Limb (tissue), 2 donors: ENCODE measurements around the gene HELLS.
A peak's percentile ranks its signal among the peaks of the same experiment; 100 is the strongest.
"Not testable (repeated sequence)": the region's sequence is repeated elsewhere in the genome, so short reads cannot be mapped to it uniquely, and the experiment has no call there.

Source experiments
- DNase-seq, 2 donors: peaks; one replicate each; pipeline ENCODE4 v3.0.0-alpha.2; 2016; ENCODE audit errors: extremely low spot score in 2 of 2

HELLS gene

GRCh38 chr10:94545391-94546048, at the start of gene HELLS:
HELLS (plus strand) TSS chr10:94545788; CDS start chr10:94545922, 134 bp downstream.
- DNase-seq = peak; percentile 87 to 94

- DNase-seq = no peak
Observed at GRCh38 chr10:94496010-94496409, 49.6 kb upstream of the HELLS start.

GRCh38 chr10:94496646-94497045, 48.9 kb upstream of the HELLS start:
- no peak for DNase-seq

- no peak for DNase-seq
Observed at GRCh38 chr10:94500063-94500462, 45.5 kb upstream of the HELLS start.

- no peak for DNase-seq
Observed at GRCh38 chr10:94521276-94522250, 24.0 kb upstream of the HELLS start.

GRCh38 chr10:94524146-94524545, 21.4 kb upstream of the HELLS start:
- no peak for DNase-seq

GRCh38 chr10:94524711-94525110, 20.9 kb upstream of the HELLS start:
- no peak for DNase-seq

- not testable (repeated sequence) for DNase-seq
Observed at GRCh38 chr10:94531550-94531949, 14.0 kb upstream of the HELLS start.

GRCh38 chr10:94533027-94533426, 12.6 kb upstream of the HELLS start:
- DNase-seq = no peak

GRCh38 chr10:94542282-94542681, 3.3 kb upstream of the HELLS start:
- DNase-seq = not testable (repeated sequence)

- DNase-seq = no peak
Observed at GRCh38 chr10:94546049-94546900, 687 bp downstream of the HELLS start.

- DNase-seq = peak in 1 of 2 donors; percentile 3
Observed at GRCh38 chr10:94546901-94547185, 1.3 kb downstream of the HELLS start.

GRCh38 chr10:94549221-94549620, 3.6 kb downstream of the HELLS start:
- no peak for DNase-seq

GRCh38 chr10:94567714-94568307, 22.2 kb downstream of the HELLS start:
- DNase-seq = not testable (repeated sequence)

- no peak for DNase-seq
Observed at GRCh38 chr10:94571081-94571480, 25.5 kb downstream of the HELLS start.

- no peak for DNase-seq
Observed at GRCh38 chr10:94571528-94571927, 25.9 kb downstream of the HELLS start.

GRCh38 chr10:94578790-94579189, 33.2 kb downstream of the HELLS start:
- no peak for DNase-seq

GRCh38 chr10:94583124-94583523, 37.5 kb downstream of the HELLS start:
- no peak for DNase-seq

- no peak for DNase-seq
Observed at GRCh38 chr10:94591461-94592205, 46.0 kb downstream of the HELLS start.

- no peak for DNase-seq
Observed at GRCh38 chr10:94602729-94603515, 57.3 kb downstream of the HELLS start.
